MM.1S (cell line): ENCODE measurements around the gene CTTNBP2NL.

Experiments
- CTCF ChIP-seq: fragments of 300-600 bp; sonication (generic); IDR thresholded peaks from 2 replicates; pipeline ENCODE4 v1.5.1; 2016; ENCODE audit warnings: antibody characterized with exemption, low read length, mixed read lengths
- EZH2 ChIP-seq: fragments of 300-600 bp; sonication (generic); optimal IDR thresholded peaks from 2 replicates; pipeline ENCODE3; 2017; ENCODE audit warnings: low read depth, mild to moderate bottlenecking, antibody characterized with exemption, low read length, mixed read lengths
- EZH2phosphoT487 ChIP-seq: fragments of 300-600 bp; sonication (generic); IDR thresholded peaks from 2 replicates; pipeline ENCODE4 v1.6.1; 2018; ENCODE audit warnings: antibody characterized with exemption, low read length

DNA sequence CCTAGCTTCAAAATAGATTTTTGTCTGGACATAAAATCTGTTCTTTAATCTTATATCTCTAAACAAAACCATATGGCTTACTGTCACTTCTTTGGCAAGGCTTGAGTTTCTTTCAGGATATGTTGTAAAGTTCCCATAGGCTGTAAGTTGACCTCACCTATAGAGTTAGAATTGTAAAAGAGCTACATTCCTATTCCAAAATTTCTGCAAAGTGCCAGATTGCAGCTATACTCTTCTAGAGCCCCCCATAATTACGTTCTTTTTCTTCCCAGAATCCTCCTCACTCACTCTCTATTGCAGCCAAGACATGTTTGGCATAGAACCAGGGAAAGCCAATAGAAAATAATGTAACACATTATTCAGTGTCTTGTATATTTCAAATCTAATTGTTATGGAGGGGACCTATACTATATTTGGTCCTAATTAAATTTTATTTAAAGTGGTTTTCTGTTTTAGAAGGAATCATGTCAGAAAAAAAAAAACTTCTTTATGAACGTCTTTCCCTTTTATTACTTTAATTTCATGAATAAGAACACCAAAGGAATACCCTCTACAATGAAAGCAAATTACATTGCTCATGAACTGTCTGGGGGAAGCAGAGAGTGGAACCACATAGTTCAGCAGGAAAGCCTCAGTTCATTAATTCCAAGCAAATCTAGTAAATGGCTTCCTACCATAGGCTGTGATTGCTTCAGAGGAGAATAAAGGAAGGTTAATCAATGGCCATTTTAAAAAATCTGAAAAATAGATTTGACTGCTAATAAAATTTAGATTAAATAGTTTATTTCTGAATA, 22.3 kb downstream of the CTTNBP2NL start:
- TF ChIP-seq CTCF (no peak), EZH2 (no peak), EZH2phosphoT487 (no peak)
